GM18870 (cell line): Measurements from ENCODE around the gene DUSP16.

ENCODE experiments used
- ATAC-seq: cut with Tn5 transposase; IDR thresholded peaks from one replicate; pipeline ENCODE4 v1.9.1; 2021; ENCODE audit warnings: moderate library complexity; ENCODE audit not compliant: unreplicated experiment

Gene DUSP16

GRCh38 chr12:12445882-12446181, 116.8 kb downstream of the DUSP16 start:
- ATAC-seq, result no peak

GRCh38 chr12:12445165-12445881, 117.3 kb downstream of the DUSP16 start:
- no peak for ATAC-seq

DNA sequence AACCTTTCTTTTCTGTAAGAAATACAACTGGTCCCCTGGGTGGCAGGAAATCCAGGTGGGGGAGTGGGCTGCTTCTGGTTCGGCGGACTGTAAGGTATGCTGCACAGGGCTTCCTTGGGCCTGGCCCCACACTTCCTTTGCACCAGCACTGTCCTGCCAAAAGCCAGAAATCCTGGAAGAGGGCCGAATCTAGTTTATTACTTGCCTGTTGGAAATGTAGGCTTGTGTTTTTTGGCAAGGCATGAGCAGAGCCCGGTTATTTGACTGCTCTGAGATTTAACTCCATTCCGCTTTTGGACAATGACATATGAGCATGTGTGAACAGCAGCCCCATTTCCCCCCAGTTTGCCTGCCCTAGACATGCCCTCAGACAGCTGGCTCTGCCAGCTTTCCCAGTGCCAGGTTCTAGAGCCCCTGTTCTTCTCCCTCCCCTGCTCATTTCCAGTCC, 119.2 kb downstream of the DUSP16 start:
- ATAC-seq, result no peak

DNA sequence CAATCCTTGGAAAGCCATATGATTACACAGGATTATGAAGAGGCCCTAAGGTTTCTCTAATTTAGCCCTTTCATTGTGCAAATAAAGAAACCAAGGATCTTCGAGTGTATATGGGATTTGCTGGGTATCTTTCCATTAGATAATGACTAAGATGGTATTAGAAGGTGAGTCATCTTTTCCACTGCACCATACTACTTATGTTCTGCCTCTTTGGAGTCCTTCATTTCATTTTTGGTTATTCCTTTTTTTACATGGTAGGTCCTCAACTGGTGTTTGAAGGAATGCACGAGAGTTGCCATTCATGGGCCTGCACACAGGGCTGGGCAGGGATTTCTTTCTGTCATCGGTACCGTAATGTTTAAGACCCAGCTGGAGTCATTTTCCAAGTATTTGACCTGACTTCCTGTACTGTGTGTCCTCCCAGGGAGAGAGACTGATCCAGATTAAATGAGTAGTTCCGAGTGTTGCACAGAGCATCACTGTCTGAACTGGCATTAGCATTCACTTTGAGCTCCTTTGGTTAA, 120.1 kb downstream of the DUSP16 start:
- no peak for ATAC-seq

GRCh38 chr12:12441843-12442461, 120.7 kb downstream of the DUSP16 start:
- no peak for ATAC-seq

GRCh38 chr12:12441429-12441807, 121.2 kb downstream of the DUSP16 start:
- ATAC-seq, result no peak

DNA sequence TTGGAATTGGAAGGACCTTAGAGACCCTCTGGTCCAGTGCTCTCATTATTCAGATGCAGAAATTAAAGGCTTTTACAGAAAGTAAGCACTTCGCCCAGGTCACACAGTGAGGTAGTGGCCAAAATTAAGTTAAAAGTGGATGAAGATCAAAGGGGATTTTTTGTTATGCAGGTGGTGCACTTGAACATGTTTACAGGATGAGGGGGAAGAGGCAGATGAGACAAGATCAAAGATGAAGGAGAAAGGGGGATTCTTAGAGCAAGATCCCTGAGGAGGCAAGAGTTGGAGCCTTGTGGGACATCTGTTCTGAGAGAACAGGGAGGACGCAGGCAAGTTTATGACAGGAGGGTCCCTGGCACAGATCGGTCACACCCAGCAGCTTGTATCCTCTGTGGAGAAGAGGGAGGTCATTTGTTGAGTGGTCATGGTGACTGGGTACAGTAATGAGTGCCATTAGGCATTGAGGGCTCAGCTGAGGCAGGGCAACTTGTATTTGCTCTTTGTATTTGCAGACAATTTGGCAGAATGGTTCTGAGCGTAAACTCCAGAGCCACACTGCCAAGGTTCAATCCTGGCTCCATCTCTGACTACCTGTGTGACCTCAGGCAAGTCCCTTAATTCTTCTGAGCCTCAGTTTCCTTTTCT, 121.8 kb downstream of the DUSP16 start:
- no peak for ATAC-seq

GRCh38 chr12:12439636-12440035, 123.0 kb downstream of the DUSP16 start:
- ATAC-seq, result no peak

- ATAC-seq, result no peak
Observed at GRCh38 chr12:12436831-12437345, 125.8 kb downstream of the DUSP16 start.

DNA sequence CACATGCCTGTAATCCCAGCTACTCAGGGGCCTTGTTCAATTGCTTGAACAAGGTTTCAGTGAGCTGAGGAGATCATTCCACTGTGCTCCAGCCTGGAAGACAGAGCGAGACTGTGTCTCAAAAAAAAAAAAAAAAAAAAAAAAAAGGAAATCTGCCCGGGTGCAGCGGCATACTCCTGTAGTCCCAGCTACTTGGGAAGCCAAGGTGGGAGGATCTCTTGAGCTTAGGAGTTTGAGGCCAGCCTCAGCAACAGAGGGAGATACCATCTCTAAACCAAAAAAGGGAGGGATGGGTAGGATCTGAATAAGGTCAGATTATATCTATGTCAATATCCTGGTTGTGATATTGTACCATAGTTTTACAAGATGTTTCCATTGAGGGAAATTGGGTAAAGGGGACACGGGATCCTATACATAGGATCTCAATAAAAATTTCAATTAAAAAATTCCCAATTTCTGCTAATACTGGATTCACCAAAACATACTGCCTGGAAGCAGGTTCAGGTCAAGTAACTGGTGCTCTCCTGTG, 129.4 kb downstream of the DUSP16 start:
- no peak for ATAC-seq

DNA sequence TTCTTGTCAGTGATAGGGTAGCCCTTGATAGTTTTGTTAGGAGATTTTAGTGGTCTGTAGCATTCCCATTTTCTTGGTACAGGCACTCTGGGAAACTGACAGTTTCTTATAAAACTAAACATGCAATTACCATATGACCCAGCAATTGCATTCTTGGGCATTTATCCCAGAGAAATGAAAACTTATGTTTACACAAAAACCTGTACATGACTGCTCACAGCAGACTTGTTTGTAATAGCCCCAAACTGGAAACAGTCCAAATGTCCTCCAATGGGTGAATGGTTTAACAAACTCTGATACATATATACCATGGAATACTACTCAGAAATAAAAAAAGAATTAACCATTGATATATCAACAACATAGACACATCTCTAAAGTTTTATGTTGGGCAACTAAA, 130.3 kb downstream of the DUSP16 start:
- ATAC-seq, result no peak

GRCh38 chr12:12428961-12429657, 133.6 kb downstream of the DUSP16 start:
- ATAC-seq, result no peak

- no peak for ATAC-seq
Observed at GRCh38 chr12:12428047-12428446, 134.6 kb downstream of the DUSP16 start.

- ATAC-seq, result no peak
Observed at GRCh38 chr12:12427568-12427967, 135.1 kb downstream of the DUSP16 start.

DNA sequence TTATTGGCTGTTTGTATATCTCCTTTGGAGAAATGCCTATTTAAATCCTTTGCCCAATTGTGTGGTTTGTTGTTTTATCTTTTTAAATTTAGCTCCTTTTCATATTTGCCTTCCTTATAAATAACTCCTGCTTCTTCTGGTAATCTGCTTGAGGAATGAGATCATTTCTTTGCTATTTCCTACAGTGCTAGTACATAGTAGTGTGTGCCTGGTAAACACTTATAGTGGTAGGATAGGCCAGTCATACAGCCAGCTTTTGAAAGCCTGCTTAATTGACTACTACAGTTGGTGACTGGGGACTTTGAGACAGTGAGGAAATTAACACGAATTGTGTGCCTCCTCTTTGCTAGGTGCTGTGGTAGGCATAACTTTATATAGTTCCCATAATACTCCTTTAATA, 137.0 kb downstream of the DUSP16 start:
- no peak for ATAC-seq

GRCh38 chr12:12425001-12425400, 137.7 kb downstream of the DUSP16 start:
- no peak for ATAC-seq
